Endothelial cell of umbilical vein (primary cell): Measurements from ENCODE around the gene TMEM183A. TPM values are rescaled to one million over a fixed set of nuclear protein-coding genes. Genes with fewer than 3 reads are reported as not detected.

ENCODE experiments used
- Bru-seq: library from RNA; stranded (reverse); fragments of 400-500 nt; gene quantifications from one replicate; lab custom pipeline; 2021; lab: Mats Ljungman, UMichigan
- BruChase-seq, 2 experiments: library from RNA; stranded (reverse); fragments of 400-500 nt; gene quantifications; one replicate each; lab custom pipeline; 2021; lab: Mats Ljungman, UMichigan
- BruUV-seq: library from RNA; stranded (reverse); fragments of 400-500 nt; replicated peaks from 2 replicates; lab custom pipeline; 2021; lab: Mats Ljungman, UMichigan
- CTCF ChIA-PET: fragments of 300-600, 350-600 bp; sonication (Branson Sonifier 250); formaldehyde crosslinking; loops from one replicate; lab custom pipeline; 2021; ENCODE audit warnings: antibody characterized with exemption, inconsistent platforms; lab: Charles Lee
- POLR2A ChIA-PET: fragments of 300-600, 350-600 bp; sonication (Branson Sonifier 250); formaldehyde crosslinking; loops from one replicate; lab custom pipeline; 2021; ENCODE audit warnings: antibody characterized with exemption, inconsistent platforms; lab: Charles Lee
- DNase-seq: peaks from one replicate; pipeline ENCODE4 v3.0.0-alpha.2; 2011; ENCODE audit warnings: low read depth, low spot score
- FAIRE-seq: peaks from 2 replicates; lab custom pipeline; 2011; peaks lifted over from hg19 to GRCh38; lab: Jason Lieb, UNC
- H2AFZ ChIP-seq: 2 replicates; pipeline ENCODE4 v1.6.0; 2012; ENCODE audit warnings: low read depth, low read length, control low read depth, inconsistent platforms
- H3K27ac ChIP-seq: 2 replicates; pipeline ENCODE4 v1.5.1; 2011; ENCODE audit warnings: low read depth, mild to moderate bottlenecking, control low read depth, low read length, moderate library complexity; ENCODE audit not compliant: insufficient read depth
- H3K27me3 ChIP-seq, 2 experiments: 2 replicates each; pipeline versions ENCODE4 v1.6.0 to v1.6.1; 2011; ENCODE audit warnings: low read length in 2 of 2, mixed read lengths in 1 of 2; ENCODE audit not compliant: control insufficient read depth in 2 of 2, insufficient read depth in 2 of 2
- H3K36me3 ChIP-seq, 2 experiments: 2 replicates in 1 of 2; 3 replicates in 1 of 2; pipeline ENCODE4 v1.5.1; 2011; ENCODE audit warnings: low read length in 2 of 2, mild to moderate bottlenecking in 1 of 2, moderate library complexity in 1 of 2; ENCODE audit not compliant: control insufficient read depth in 2 of 2, insufficient read depth in 2 of 2; ENCODE audit errors: extremely low read depth in 1 of 2
- H3K4me1 ChIP-seq: 3 replicates; pipeline ENCODE4 v1.5.1; 2011; ENCODE audit warnings: mild to moderate bottlenecking, low read length; ENCODE audit not compliant: control insufficient read depth, insufficient read depth; ENCODE audit errors: extremely low read depth
- H3K4me2 ChIP-seq: 2 replicates; pipeline ENCODE4 v1.6.1; 2011; ENCODE audit warnings: low read length, control low read depth, mixed read lengths; ENCODE audit not compliant: insufficient read depth
- H3K4me3 ChIP-seq, 3 experiments: fragments of 200-600 bp in 1 of 3; sonication (generic), shearing (Covaris generic) in 1 of 3; replicated peaks in 1 of 3; 2 replicates each; pipeline ENCODE4 v1.5.1; 2011 to 2016; ENCODE audit warnings: control low read depth in 3 of 3, low read length in 3 of 3, mild to moderate bottlenecking in 2 of 3, inconsistent platforms in 1 of 3, low read depth in 1 of 3, moderate library complexity in 1 of 3; ENCODE audit not compliant: insufficient read depth in 1 of 3
- H3K79me2 ChIP-seq: 2 replicates; pipeline ENCODE4 v1.6.0; 2012; ENCODE audit warnings: low read length, inconsistent platforms; ENCODE audit not compliant: control insufficient read depth, insufficient read depth
- H3K9ac ChIP-seq: replicated peaks from 2 replicates; pipeline ENCODE3; 2011; ENCODE audit warnings: low read length, control low read depth; ENCODE audit not compliant: insufficient read depth; ENCODE audit errors: extremely low read depth
- H3K9me1 ChIP-seq: replicated peaks from 3 replicates; pipeline ENCODE4 v1.6.0; 2011; ENCODE audit warnings: mild to moderate bottlenecking, low read length; ENCODE audit not compliant: control insufficient read depth, insufficient read depth; ENCODE audit errors: extremely low read depth
- H3K9me3 ChIP-seq: replicated peaks from 2 replicates; pipeline ENCODE4 v1.5.1; 2012; ENCODE audit warnings: low read length, inconsistent platforms; ENCODE audit not compliant: control insufficient read depth, insufficient read depth
- H4K20me1 ChIP-seq: replicated peaks from 2 replicates; pipeline ENCODE3; 2011; ENCODE audit warnings: mild to moderate bottlenecking, low read length; ENCODE audit not compliant: control insufficient read depth, insufficient read depth; ENCODE audit errors: extremely low read depth
- EZH2 ChIP-seq: IDR thresholded peaks from 2 replicates; pipeline ENCODE4 v1.6.1; 2012; ENCODE audit warnings: borderline replicate concordance, low read depth, mild to moderate bottlenecking, moderate library complexity, low read length, inconsistent platforms; ENCODE audit not compliant: severe bottlenecking
- FOS ChIP-seq: IDR thresholded peaks from 2 replicates; pipeline ENCODE4 v1.6.1; 2011; ENCODE audit warnings: mild to moderate bottlenecking, low read length, moderate library complexity, borderline replicate concordance; ENCODE audit not compliant: insufficient read depth
- GATA2 ChIP-seq: IDR thresholded peaks from 2 replicates; pipeline ENCODE4 v1.7.0; 2011; ENCODE audit warnings: low read depth, mild to moderate bottlenecking, moderate library complexity, mixed read lengths, low read length; ENCODE audit not compliant: insufficient read length, insufficient read depth
- JUN ChIP-seq: IDR thresholded peaks from 2 replicates; pipeline ENCODE4 v1.6.1; 2011; ENCODE audit warnings: borderline replicate concordance, low read depth; ENCODE audit not compliant: insufficient read length, insufficient read depth
- MYC ChIP-seq: IDR thresholded peaks from one replicate; pipeline ENCODE4 v1.6.1; 2011; ENCODE audit warnings: mild to moderate bottlenecking, low read depth, low read length
- POLR2A ChIP-seq: IDR thresholded peaks from 2 replicates; pipeline ENCODE4 v1.6.1; 2012; ENCODE audit warnings: low read depth, mild to moderate bottlenecking, control low read depth, low read length
- POLR2AphosphoS5 ChIP-seq: IDR thresholded peaks from 2 replicates; pipeline ENCODE4 v1.6.1; 2012; ENCODE audit warnings: low read depth, mild to moderate bottlenecking, control low read depth, low read length, moderate library complexity; ENCODE audit not compliant: insufficient read depth
- dilution Hi-C: fragments of 300-500 bp; cut with MboI; formaldehyde crosslinking; loops from one replicate; pipeline ENCODE4 v1.15.0; 2019; ENCODE audit warnings: low sequenced_read_pairs; ENCODE audit not compliant: extremely low pct_ligation_motif_present
- intact Hi-C: fragments of 100-400 bp; cut with micrococcal nuclease; formaldehyde crosslinking; loops from one replicate; pipeline ENCODE4 v1.10.0; 2022
- long read RNA-seq: library from polyadenylated mRNA; stranded (forward); transcript quantifications from one replicate; pipeline ENCODE4 v2.0.0, GENCODE V29; 2021
- polyA minus RNA-seq, 3 experiments: library from RNA; depleted of rRNA, polyadenylated mRNA; stranded (reverse); fragments of >200 nt; gene quantifications; 1 replicate in 1 of 3; 2 replicates in 2 of 3; pipeline ENCODE4 v1.2.3, GENCODE V29; 2011
- polyA plus RNA-seq, 4 experiments: library from polyadenylated mRNA; depleted of rRNA in 3 of 4; stranded (reverse) in 3 of 4; unstranded in 1 of 4; fragments of >200 nt; gene quantifications; 2 replicates each; pipeline versions ENCODE4 v1.2.1 to v1.2.3, GENCODE V29; 2011 to 2012; ENCODE audit warnings: missing spikeins in 1 of 4
- total RNA-seq: library from RNA; stranded (reverse); gene quantifications from 2 replicates; pipeline ENCODE4 v1.2.3, GENCODE V29; 2021
- TF ChIP-seq, protein P1 (sequence below), 2 donors: IDR thresholded peaks; 1 replicate in 1 of 2; 2 replicates in 1 of 2; pipeline ENCODE4 v1.5.1; 2011; ENCODE audit warnings: low read length in 2 of 2, mild to moderate bottlenecking in 2 of 2, moderate library complexity in 2 of 2, control low read depth in 1 of 2, inconsistent platforms in 1 of 2, low read depth in 1 of 2; ENCODE audit not compliant: insufficient read depth in 1 of 2; ENCODE audit errors: extremely low read depth in 1 of 2
- TF ChIP-seq, protein P2 (sequence below): IDR thresholded peaks from 2 replicates; pipeline ENCODE4 v1.6.1; 2011; ENCODE audit not compliant: insufficient read depth, insufficient read length

TMEM183A gene
- total RNA-seq (59.4 and 65.5 TPM in 2 replicates), polyA plus RNA-seq (92.1 and 110 TPM in 2 replicates), polyA minus RNA-seq (127 and 145 TPM in 2 replicates), Bru-seq, nascent RNA (percentile 87 among the genes with signal in this experiment), BruChase-seq, experiment 1, labeled RNA remaining after a 6-hour chase (percentile 89 among the genes with signal in this experiment), BruChase-seq, experiment 2, labeled RNA remaining after a 2-hour chase (percentile 78 among the genes with signal in this experiment)
- 78.2 and 95.6 TPM in 2 replicates for polyA plus RNA-seq (2011; cell fraction: cytosol; rRNA removed)
- 103 and 107 TPM in 2 replicates for polyA plus RNA-seq (2011; cell fraction: nucleus; rRNA removed)
- polyA plus RNA-seq (2012): 42.3 and 51.8 TPM in 2 replicates
- 50.8 TPM for polyA minus RNA-seq (2011; cell fraction: cytosol; rRNA and poly(A)+ RNA removed)
- 42.7 and 72.4 TPM in 2 replicates for polyA minus RNA-seq (2011; cell fraction: nucleus; rRNA and poly(A)+ RNA removed)
- long read RNA-seq, transcript TMEM183A-201 (8 exons, 3,019 nt): major isoform, 139 of 241 reads
- long read RNA-seq, partial matches to known transcripts: 33 of 241 reads
- long read RNA-seq, other reads (novel, unspliced or antisense): 69 of 241 reads

- Histone ChIP-seq H3K4me1 (peaks cover 11% of the 10 kb centered on the region), H3K27ac (peak within 1 kb of the TSS; percentile 56), H3K4me2 (peak within 1 kb of the TSS; percentile 97), H3K4me3 (peak within 1 kb of the TSS; percentile 53 to 92 (median 89)), H3K36me3 (peaks cover 3 to 12% of the 10 kb centered on the region in 2 experiments), H2AFZ (peak within 1 kb of the TSS; percentile 94), H3K27me3 (no peaks in the 10 kb centered on the region), H4K20me1 (no peaks in the 10 kb centered on the region), H3K9me3 (no peaks in the 10 kb centered on the region), H3K9me1 (no peaks in the 10 kb centered on the region), H3K9ac (peak within 1 kb of the TSS; percentile 89), H3K79me2 (peaks cover 25% of the 10 kb centered on the region)
- CTCF ChIA-PET: interaction anchor here (0.6 to 1.7 kb wide), 7 partner anchors 9 to 260 kb away, joined by 3 to 12 read pairs (median 3); partner anchors contain the start of gene KLHL12
- FAIRE-seq (peak; percentile 83), DNase-seq (peak; percentile 96)
- POLR2A ChIA-PET: interaction anchor here (0.5 to 1.5 kb wide), 3 partner anchors 14 to 54 kb away, joined by 3 to 6 read pairs (median 3); no protein-coding TSS in a partner anchor
- intact Hi-C loops (loop anchor here (1.0 to 5.0 kb wide), 4 partner anchors 38 to 535 kb away; partner anchors contain the start of genes KLHL12 and PCAT6), dilution Hi-C loops (no loop called here)
- TSS peak; percentile 100 for BruUV-seq
- TF ChIP-seq FOS (no peak), GATA2 (no peak), JUN (no peak), POLR2A (peak; percentile 94), MYC (peak; percentile 32), EZH2 (no peak), POLR2AphosphoS5 (peak; percentile 79)
- TF ChIP-seq, protein P1, sequence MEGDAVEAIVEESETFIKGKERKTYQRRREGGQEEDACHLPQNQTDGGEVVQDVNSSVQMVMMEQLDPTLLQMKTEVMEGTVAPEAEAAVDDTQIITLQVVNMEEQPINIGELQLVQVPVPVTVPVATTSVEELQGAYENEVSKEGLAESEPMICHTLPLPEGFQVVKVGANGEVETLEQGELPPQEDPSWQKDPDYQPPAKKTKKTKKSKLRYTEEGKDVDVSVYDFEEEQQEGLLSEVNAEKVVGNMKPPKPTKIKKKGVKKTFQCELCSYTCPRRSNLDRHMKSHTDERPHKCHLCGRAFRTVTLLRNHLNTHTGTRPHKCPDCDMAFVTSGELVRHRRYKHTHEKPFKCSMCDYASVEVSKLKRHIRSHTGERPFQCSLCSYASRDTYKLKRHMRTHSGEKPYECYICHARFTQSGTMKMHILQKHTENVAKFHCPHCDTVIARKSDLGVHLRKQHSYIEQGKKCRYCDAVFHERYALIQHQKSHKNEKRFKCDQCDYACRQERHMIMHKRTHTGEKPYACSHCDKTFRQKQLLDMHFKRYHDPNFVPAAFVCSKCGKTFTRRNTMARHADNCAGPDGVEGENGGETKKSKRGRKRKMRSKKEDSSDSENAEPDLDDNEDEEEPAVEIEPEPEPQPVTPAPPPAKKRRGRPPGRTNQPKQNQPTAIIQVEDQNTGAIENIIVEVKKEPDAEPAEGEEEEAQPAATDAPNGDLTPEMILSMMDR (IDR thresholded peaks at IDR 0.05; ENCODE audit: extremely low read depth in 1 of 2, insufficient read depth in 1 of 2, low read depth in 1 of 2, low read length in 2 of 2): no peak
- TF ChIP-seq, protein P2, sequence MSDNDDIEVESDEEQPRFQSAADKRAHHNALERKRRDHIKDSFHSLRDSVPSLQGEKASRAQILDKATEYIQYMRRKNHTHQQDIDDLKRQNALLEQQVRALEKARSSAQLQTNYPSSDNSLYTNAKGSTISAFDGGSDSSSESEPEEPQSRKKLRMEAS: no peak
These were observed at the start of gene TMEM183A for GRCh38 chr1:203006948-203007871. TMEM183A (plus strand) TSS chr1:203007374; CDS start chr1:203007466, 92 bp downstream.
